HG02678 (cell line): ENCODE measurements around the gene TRIM33.
A peak's percentile ranks its signal among the peaks of the same experiment; 100 is the strongest.

Experiments
- ATAC-seq: cut with Tn5 transposase; IDR thresholded peaks from one replicate; pipeline ENCODE4 v1.9.1; 2021; ENCODE audit warnings: mild to moderate bottlenecking, moderate library complexity; ENCODE audit not compliant: unreplicated experiment

The TRIM33 gene

GRCh38 chr1:114511032-114511785, at the start of gene TRIM33:
TRIM33 (minus strand) TSS chr1:114511203; CDS start chr1:114511076, 127 bp downstream.
- ATAC-seq, result peak; percentile 76

DNA sequence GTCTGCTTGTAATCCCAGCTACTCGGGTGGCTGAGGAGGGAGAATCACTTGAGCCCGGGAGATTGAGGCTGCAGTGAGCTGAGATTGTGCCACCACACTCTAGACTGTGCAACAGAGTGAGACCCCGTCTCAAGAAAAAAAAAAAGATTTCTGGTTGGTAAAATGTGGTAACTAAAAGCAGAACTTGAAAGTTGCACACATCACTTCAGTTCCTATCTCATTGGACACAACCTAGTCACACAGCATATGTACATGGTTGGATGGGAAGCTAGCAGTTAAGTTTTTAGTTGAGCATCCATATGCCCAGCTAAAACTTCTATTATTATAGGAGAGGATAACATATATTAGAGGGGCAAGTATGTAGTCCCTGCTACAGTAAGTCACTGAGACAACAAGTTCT, 48.4 kb upstream of the TRIM33 start:
- ATAC-seq, result peak; percentile 47

GRCh38 chr1:114558544-114558943, 47.5 kb upstream of the TRIM33 start:
- ATAC-seq, result peak; percentile 56

GRCh38 chr1:114554577-114554976, 43.6 kb upstream of the TRIM33 start:
- no peak for ATAC-seq

DNA sequence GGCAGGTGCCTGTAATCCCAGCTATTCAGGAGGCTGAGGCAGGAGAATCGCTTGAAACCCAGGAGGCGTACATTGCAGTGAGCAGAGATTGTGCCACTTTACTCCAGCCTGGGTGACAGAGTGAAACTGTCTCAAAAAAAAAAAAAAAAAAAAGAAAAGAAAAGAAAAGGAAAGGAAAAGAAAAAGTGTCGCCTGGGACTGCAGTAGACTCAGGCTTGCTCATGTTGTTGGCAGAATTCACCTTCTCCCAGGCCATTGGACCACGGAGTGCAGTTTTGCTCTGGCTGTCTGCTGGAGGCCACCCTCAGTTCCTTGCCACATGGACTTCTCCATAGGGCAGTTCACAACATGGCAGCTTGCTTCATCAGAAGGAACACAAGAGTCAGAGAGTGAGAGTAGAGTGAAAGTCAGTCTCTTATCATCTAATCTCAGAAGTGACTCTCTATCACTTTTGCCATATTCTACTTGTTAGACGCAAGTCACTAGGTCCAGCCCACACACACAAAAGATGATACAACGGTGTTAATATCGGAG, 41.2 kb upstream of the TRIM33 start:
- no peak for ATAC-seq

- no peak for ATAC-seq
Measured at GRCh38 chr1:114551400-114551799, 40.4 kb upstream of the TRIM33 start.

DNA sequence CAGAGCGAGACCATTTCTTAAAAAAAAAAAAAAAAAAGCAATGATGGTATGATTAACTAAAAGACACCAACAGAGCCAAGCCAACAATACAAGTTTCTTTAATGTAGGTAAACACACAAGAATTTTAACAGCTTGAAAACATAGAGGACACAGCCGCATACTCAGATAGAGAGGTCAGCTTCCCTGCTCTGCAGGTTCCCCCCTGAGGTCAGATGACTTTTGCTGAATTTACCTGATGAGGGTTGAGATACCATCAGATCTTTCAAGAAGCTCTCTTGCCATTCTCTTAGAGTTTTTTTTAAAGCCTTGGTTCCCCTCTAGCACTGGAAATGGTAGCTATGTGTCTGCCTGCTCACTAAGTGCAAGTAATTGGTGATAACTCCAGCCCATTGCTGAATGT, 39.3 kb upstream of the TRIM33 start:
- ATAC-seq, result no peak

DNA sequence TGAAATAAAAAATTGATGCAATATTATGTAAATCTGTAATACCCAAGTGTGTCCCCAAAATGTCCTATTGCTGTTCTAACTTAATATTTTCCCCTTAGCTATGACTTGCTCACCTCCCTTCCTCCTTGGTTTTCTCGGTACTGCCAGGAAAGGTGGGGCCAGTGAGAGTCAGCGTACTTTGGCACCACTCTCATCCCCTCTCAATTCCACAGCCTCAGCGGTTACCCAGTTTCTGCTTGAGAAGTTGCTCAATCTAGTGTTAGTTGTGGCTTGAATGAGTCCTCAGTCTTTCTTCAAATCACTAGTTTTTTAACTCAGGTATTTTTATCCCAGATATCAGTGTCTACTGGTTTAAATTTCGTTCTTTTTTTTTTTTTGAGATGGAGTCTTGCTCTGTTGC, 38.1 kb upstream of the TRIM33 start:
- no peak for ATAC-seq

DNA sequence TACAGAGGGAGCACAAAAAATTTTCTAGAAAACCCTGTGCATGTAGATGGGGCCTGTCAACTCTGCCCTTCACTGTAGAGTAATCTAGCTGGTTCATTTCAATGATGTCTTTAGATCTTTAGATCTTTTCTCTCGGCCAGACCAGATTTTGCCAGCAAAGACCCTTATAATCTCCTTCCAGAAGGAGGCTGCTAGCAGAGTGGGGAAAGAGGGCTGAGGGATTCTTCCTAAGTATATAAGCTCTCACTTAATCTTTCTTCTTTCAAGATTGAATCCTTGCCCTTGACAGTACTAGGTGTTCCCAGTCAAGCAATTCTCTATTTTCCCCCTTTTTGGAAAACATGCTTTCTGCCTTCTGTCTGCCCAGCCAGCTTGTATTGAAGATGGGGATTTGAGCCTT, 36.1 kb upstream of the TRIM33 start:
- no peak for ATAC-seq

DNA sequence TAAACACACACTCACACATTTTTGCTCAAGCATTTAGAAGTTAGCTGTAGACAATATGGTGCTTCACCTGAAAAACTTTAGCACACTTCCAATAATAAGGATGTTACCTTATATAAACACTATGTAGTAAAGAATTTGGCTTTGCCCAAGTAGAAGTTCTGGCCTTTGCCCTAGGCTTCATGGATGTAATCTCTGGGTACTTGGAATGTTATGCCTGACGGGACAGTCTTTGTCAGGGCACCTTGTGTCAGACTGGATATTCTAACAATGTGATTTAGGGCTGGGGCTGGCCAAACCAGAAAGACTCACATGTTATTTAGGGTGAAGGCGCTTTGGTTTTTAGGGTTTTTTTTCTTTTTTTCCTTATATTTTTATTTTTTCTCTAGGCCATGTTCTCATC, 34.8 kb upstream of the TRIM33 start:
- ATAC-seq, result no peak

DNA sequence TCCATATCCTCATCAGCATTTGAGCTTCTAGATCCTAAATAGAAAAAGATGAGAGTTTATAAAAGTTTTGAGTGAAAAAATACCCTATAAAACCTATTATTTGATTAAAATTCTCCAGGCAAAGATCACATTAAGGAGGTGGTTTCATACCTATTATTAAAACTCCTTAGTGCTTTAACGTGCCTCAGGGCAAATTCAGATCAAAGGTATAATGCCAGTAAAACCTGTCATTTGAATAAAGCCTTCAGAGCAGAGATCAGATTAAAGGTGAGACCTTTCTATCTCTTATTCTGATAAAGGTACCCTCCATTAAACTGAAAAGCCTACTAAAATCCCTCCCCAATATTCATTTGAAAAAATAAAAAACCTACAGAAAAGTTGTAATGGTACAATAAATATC, 34.3 kb upstream of the TRIM33 start:
- ATAC-seq, result no peak

DNA sequence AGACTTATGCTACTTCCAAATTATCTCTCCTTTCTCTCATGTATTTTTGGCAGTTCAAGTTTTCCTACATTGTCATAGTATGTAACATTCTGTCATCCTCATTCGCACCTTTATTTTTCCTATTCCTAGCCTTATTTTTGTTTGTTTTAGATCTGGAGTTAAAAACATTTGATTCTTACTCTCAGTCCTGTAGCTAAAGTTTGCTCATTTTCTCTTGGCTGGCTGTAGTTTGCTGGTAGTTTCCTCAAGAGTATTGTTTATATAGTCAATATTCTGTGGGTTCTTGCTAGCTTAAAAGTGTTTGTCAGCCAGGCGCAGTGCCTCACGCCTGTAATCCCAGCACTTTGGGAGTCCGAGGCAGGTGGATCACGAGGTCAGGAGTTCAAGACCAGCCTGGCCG, 29.8 kb upstream of the TRIM33 start:
- no peak for ATAC-seq

GRCh38 chr1:114540272-114540671, 29.3 kb upstream of the TRIM33 start:
- ATAC-seq, result no peak

GRCh38 chr1:114536043-114536442, 25.0 kb upstream of the TRIM33 start:
- no peak for ATAC-seq

GRCh38 chr1:114535401-114535800, 24.4 kb upstream of the TRIM33 start:
- no peak for ATAC-seq

- ATAC-seq, result no peak
Measured at GRCh38 chr1:114531094-114531493, 20.1 kb upstream of the TRIM33 start.

DNA sequence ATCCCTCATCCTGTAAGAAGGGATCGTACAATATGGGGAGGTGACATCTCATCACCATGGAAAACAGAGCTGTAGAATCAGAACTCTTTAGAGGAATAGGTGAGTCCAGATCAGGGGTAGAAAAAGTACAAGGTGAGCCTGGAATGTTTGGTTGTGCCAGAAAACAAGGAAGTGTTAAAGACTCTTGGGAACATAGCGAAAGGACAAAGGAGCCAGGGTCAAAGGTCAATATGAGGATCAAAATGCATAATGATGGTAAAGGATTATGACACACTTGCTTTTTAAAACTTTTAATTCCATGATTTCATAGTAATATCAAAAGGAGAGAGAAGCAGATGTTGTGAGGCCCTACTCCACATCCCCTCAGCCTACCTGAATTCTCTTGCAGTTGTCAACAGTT, 19.2 kb upstream of the TRIM33 start:
- ATAC-seq, result no peak

GRCh38 chr1:114524944-114525343, 13.9 kb upstream of the TRIM33 start:
- ATAC-seq, result no peak

- no peak for ATAC-seq
Measured at GRCh38 chr1:114522264-114522575, 11.2 kb upstream of the TRIM33 start.

GRCh38 chr1:114521396-114522263, 10.6 kb upstream of the TRIM33 start:
- no peak for ATAC-seq

- no peak for ATAC-seq
Measured at GRCh38 chr1:114517348-114517747, 6.3 kb upstream of the TRIM33 start.
